GM23338 (cell line): ENCODE data around the gene SDR42E2. TPM values are rescaled to one million over a fixed set of nuclear protein-coding genes. Genes with fewer than 3 reads are reported as not detected.

Experiments used
- CREB1 ChIP-seq: fragments of 250-450 bp; sonication (Bioruptor Pico); IDR thresholded peaks from 2 replicates; pipeline ENCODE4 v1.5.0; 2020; ENCODE audit warnings: low read depth, mild to moderate bottlenecking, moderate library complexity
- ETS1 ChIP-seq: IDR thresholded peaks from 2 replicates; pipeline ENCODE4 v1.6.1; 2016; ENCODE audit warnings: antibody characterized with exemption
- JUNB ChIP-seq: IDR thresholded peaks from one replicate; pipeline ENCODE4 v1.6.1; 2016; ENCODE audit warnings: antibody characterized with exemption; ENCODE audit not compliant: unreplicated experiment
- REST ChIP-seq: IDR thresholded peaks from one replicate; pipeline ENCODE4 v1.6.1; 2018; ENCODE audit warnings: antibody characterized with exemption; ENCODE audit not compliant: unreplicated experiment
- ZNF331 ChIP-seq: fragments of 250-450 bp; sonication (Bioruptor Pico); IDR thresholded peaks from 2 replicates; pipeline ENCODE4 v1.5.0; 2020; ENCODE audit warnings: low read depth, mild to moderate bottlenecking, moderate library complexity
- ZNF462 ChIP-seq: fragments of 250-450 bp; sonication (Bioruptor Pico); IDR thresholded peaks from 2 replicates; pipeline ENCODE4 v1.5.0; 2020; ENCODE audit warnings: mild to moderate bottlenecking, moderate library complexity
- polyA plus RNA-seq: library from polyadenylated mRNA; unstranded; fragments of >200 nt; fragmentation: Nextera tagmentation; extraction: Ambion mirVana; gene quantifications from 2 replicates; pipeline ENCODE4 v1.2.1, GENCODE V29; 2016
- total RNA-seq: library from RNA; depleted of rRNA; stranded (reverse); fragments of >200 nt; shearing (Covaris generic); gene quantifications from 2 replicates; pipeline ENCODE4 v1.2.3, GENCODE V29; 2014

The SDR42E2 gene
- total and polyA plus RNA-seq, 2 experiments from 2014 or later, result 0.15 TPM; not detected in 1

GRCh38 chr16:22202261-22202637, 39.9 kb downstream of the SDR42E2 start (continued):
- TF ChIP-seq ZNF462 (CRISPR knock-in tag), result no peak
- no peak for TF ChIP-seq JUNB
- TF ChIP-seq REST, result no peak
- no peak for TF ChIP-seq CREB1 (CRISPR knock-in tag)
- TF ChIP-seq ZNF331 (CRISPR knock-in tag), result no peak
- TF ChIP-seq ETS1, result no peak
